PC-9 (cell line): Measurements from ENCODE around the gene FGD6. TPM values are rescaled to one million over a fixed set of nuclear protein-coding genes. Genes with fewer than 3 reads are reported as not detected.
"Not testable (repeated sequence)": the region's sequence is repeated elsewhere in the genome, so short reads cannot be mapped to it uniquely, and the experiment has no call there.

Experiments used
- BruUV-seq: library from RNA; stranded (reverse); fragments of 400-500 nt; replicated peaks from 2 replicates; lab custom pipeline; 2021; lab: Mats Ljungman, UMichigan
- CTCF ChIA-PET: fragments of 300-600 bp; sonication (Branson Sonifier 250); formaldehyde crosslinking; loops from one replicate; lab custom pipeline; 2022; ENCODE audit warnings: antibody characterized with exemption; lab: Charles Lee
- POLR2A ChIA-PET: fragments of 300-600 bp; sonication (Branson Sonifier 250); formaldehyde crosslinking; loops from one replicate; lab custom pipeline; 2022; ENCODE audit warnings: antibody characterized with exemption; ENCODE audit not compliant: unreplicated experiment; lab: Charles Lee
- DNase-seq, 2 experiments: peaks; one replicate each; pipeline versions ENCODE4 v3.0.0 to v3.0.0-alpha.2; 2015 to 2022; ENCODE audit warnings: mixed read lengths in 1 of 2
- H2AFZ ChIP-seq: fragments of 200-600 bp; sonication (generic); 2 replicates; pipeline ENCODE4 v1.8.1; 2017; ENCODE audit warnings: antibody characterized with exemption
- H3F3A ChIP-seq: fragments of 200-600 bp; sonication (generic); 2 replicates; pipeline ENCODE4 v1.8.1; 2017; ENCODE audit warnings: antibody characterized with exemption, mild to moderate bottlenecking, low read depth; ENCODE audit not compliant: insufficient read depth
- H3K27ac ChIP-seq: fragments of 200-600 bp; sonication (generic); 2 replicates; pipeline ENCODE4 v1.6.1; 2016; ENCODE audit warnings: mixed run types
- H3K27me3 ChIP-seq: fragments of 200-600 bp; sonication (generic); 2 replicates; pipeline ENCODE4 v1.6.1; 2016; ENCODE audit warnings: low read depth, mixed run types; ENCODE audit not compliant: insufficient read depth
- H3K36me3 ChIP-seq: fragments of 200-600 bp; sonication (generic); 2 replicates; pipeline ENCODE4 v1.6.1; 2016; ENCODE audit warnings: low read depth, mixed run types
- H3K4me1 ChIP-seq: fragments of 200-600 bp; sonication (generic); replicated peaks from 2 replicates; pipeline ENCODE4 v1.6.1; 2016; ENCODE audit warnings: mixed run types; ENCODE audit not compliant: insufficient read depth
- H3K4me2 ChIP-seq: fragments of 200-600 bp; sonication (generic); 2 replicates; pipeline ENCODE4 v1.6.1; 2017; ENCODE audit warnings: mixed run types
- H3K4me3 ChIP-seq: fragments of 200-600 bp; sonication (generic); 2 replicates; pipeline ENCODE4 v1.6.1; 2016; ENCODE audit warnings: mixed run types
- H3K79me2 ChIP-seq: fragments of 200-600 bp; sonication (generic); 2 replicates; pipeline ENCODE4 v1.6.1; 2017; ENCODE audit warnings: low read depth, mixed run types
- H3K9me2 ChIP-seq: fragments of 200-600 bp; sonication (generic); 2 replicates; pipeline ENCODE4 v1.8.1; 2017; ENCODE audit warnings: mild to moderate bottlenecking; ENCODE audit not compliant: insufficient read depth
- H3K9me3 ChIP-seq: fragments of 200-600 bp; sonication (generic); 2 replicates; pipeline ENCODE4 v1.8.1; 2016; ENCODE audit warnings: low read depth; ENCODE audit not compliant: insufficient read depth
- H4K20me1 ChIP-seq: fragments of 200-600 bp; sonication (generic); 2 replicates; pipeline ENCODE4 v1.8.1; 2017; ENCODE audit not compliant: insufficient read depth
- EZH2 ChIP-seq: fragments of 200-600 bp; sonication (generic); IDR thresholded peaks from 2 replicates; pipeline ENCODE4 v1.8.0; 2017; ENCODE audit warnings: antibody characterized with exemption, low read depth
- intact Hi-C: fragments of 100-400 bp; cut with micrococcal nuclease; formaldehyde crosslinking; loops from one replicate; pipeline ENCODE4 v1.10.0; 2022; ENCODE audit not compliant: unreplicated experiment
- total RNA-seq: library from RNA; stranded (reverse); gene quantifications from 2 replicates; pipeline ENCODE4 v1.2.3, GENCODE V29; 2021
- TF ChIP-seq, protein P1 (sequence below): fragments of 200-600 bp; sonication (generic); conservative IDR thresholded peaks from 2 replicates; pipeline ENCODE4 v1.6.1; 2017; ENCODE audit warnings: mixed run types, antibody characterized with exemption, mild to moderate bottlenecking, moderate library complexity

The FGD6 gene
- total RNA-seq, 1 experiment from 2014 or later = 22.0 TPM

DNA sequence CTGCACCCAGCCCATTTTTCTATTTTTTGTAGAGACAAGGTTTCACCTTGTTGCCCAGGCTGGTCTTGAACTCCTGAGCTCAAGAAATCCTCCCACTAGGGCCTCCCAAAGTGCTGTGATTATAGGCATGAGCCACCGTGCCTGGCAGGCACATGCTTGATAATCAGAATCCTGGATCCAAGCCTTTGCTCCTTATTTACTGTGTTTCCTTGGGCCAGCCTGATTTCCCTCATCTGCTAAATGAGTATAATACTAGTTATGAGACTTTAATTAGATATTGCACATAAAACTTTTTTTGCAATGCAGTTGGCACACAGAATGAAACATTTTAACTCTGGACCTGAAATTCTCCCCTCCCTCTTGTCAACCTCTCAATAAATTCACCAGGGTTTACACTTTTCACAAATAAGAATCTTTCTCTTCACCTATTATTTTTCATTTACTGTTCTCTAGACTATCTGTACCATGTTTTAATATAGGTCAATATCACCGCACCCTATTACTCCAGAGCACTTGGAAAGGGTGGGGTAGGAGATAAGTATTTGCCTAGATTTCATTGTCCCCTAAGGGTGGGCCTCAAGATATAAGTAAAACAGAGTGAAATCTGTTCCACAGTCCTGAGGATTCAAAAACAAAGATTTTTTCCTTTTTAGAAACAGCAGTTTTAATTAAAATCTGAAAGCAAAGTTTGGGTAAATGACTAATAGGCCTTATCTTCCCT lies 74.7 kb downstream of the FGD6 start:
- no peaks in the 10 kb centered on the region for H3F3A ChIP-seq
- intact Hi-C loops = no loop called here
- no peak overlapping the region for H2AFZ ChIP-seq
- no peak overlapping the region for H3K4me2 ChIP-seq
- BruUV-seq = no TSS peak
- no peaks in the 10 kb centered on the region for H3K36me3 ChIP-seq
- no peak overlapping the region for H3K27ac ChIP-seq
- no peak overlapping the region for H3K4me3 ChIP-seq
- CTCF ChIA-PET = no interaction called here
- POLR2A ChIA-PET = no interaction called here
- no peaks in the 10 kb centered on the region for H4K20me1 ChIP-seq
- no peaks in the 10 kb centered on the region for H3K4me1 ChIP-seq
- DNase-seq = no peak
- H3K79me2 ChIP-seq = no peaks in the 10 kb centered on the region
- H3K9me2 ChIP-seq = no peaks in the 10 kb centered on the region
- H3K9me3 ChIP-seq = no peaks in the 10 kb centered on the region
- TF ChIP-seq, protein P1, sequence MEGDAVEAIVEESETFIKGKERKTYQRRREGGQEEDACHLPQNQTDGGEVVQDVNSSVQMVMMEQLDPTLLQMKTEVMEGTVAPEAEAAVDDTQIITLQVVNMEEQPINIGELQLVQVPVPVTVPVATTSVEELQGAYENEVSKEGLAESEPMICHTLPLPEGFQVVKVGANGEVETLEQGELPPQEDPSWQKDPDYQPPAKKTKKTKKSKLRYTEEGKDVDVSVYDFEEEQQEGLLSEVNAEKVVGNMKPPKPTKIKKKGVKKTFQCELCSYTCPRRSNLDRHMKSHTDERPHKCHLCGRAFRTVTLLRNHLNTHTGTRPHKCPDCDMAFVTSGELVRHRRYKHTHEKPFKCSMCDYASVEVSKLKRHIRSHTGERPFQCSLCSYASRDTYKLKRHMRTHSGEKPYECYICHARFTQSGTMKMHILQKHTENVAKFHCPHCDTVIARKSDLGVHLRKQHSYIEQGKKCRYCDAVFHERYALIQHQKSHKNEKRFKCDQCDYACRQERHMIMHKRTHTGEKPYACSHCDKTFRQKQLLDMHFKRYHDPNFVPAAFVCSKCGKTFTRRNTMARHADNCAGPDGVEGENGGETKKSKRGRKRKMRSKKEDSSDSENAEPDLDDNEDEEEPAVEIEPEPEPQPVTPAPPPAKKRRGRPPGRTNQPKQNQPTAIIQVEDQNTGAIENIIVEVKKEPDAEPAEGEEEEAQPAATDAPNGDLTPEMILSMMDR = no peak
- TF ChIP-seq EZH2 = no peak
- H3K27me3 ChIP-seq = no peaks in the 10 kb centered on the region

DNA sequence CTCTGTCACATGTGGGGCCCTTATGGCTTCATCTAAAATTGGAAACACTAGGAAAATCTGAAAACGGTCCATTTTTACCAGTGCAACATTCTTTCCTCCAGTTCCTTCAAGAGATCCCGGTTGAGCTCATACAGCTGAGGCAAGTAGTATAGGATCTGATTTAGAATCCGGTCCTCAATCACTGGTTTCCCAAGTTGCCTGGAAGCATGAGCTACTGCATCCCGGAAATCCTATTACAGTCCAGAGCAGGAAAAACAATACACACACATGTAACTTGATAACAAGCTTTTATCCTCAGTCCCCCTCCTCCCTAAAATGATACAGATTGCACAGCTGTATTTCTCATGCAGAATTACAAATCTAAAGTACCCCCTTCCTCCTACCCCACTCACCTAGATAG lies 76.0 kb downstream of the FGD6 start:
- H3K4me3 ChIP-seq = no peak overlapping the region
- H2AFZ ChIP-seq = no peak overlapping the region
- ChIA-PET CTCF (no interaction called here), POLR2A (interaction anchor here (0.6 kb wide), 1 partner anchor 63 kb away, joined by 7 read pairs; no protein-coding TSS in a partner anchor)
- no peaks in the 10 kb centered on the region for H3K9me3 ChIP-seq
- intact Hi-C loops = no loop called here
- peaks cover 9% of the 10 kb centered on the region; the same call in 1 of the 2 replicates for H3K36me3 ChIP-seq
- DNase-seq = no peak
- no peaks in the 10 kb centered on the region for H4K20me1 ChIP-seq
- TF ChIP-seq, protein P1 = no peak
- no peak for TF ChIP-seq EZH2
- no peaks in the 10 kb centered on the region for H3F3A ChIP-seq
- no peaks in the 10 kb centered on the region for H3K27me3 ChIP-seq
- no TSS peak for BruUV-seq
- H3K9me2 ChIP-seq = no peaks in the 10 kb centered on the region
- no peaks in the 10 kb centered on the region for H3K4me1 ChIP-seq
- H3K79me2 ChIP-seq = no peaks in the 10 kb centered on the region
- H3K27ac ChIP-seq = no peak overlapping the region
- no peak overlapping the region for H3K4me2 ChIP-seq

DNA sequence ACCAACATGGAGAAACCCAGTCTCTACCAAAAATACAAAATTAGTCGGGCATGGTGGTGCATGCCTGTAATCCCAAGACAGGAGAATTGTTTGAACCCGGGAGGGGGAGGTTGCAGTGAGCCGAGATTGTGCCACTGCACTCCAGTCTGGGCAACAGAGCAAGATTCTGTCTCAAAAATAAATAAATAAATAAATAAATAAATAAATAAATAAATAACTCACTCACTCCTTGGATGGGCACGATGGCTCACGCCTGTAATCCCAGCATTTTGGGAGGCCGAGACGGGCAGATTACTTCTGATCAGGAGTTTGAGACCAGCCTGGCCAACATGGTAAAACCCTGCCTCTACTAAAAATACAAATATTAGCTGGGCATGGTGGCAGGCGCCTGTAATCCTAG lies 79.2 kb downstream of the FGD6 start:
- H2AFZ ChIP-seq, POLR2A ChIA-PET, H3K4me1 ChIP-seq, DNase-seq, H3K4me2 ChIP-seq, H3K27ac ChIP-seq, H3K27me3 ChIP-seq, H3K9me3 ChIP-seq, CTCF ChIA-PET, H3F3A ChIP-seq, H3K4me3 ChIP-seq, H4K20me1 ChIP-seq, H3K79me2 ChIP-seq, BruUV-seq, H3K9me2 ChIP-seq: not testable (repeated sequence)
- intact Hi-C loops = loop anchor here (5.0 kb wide), 1 partner anchor 79 kb away; the partner anchor contains the start of genes FGD6 and VEZT
- peaks cover 32% of the 10 kb centered on the region; the same call in 1 of the 2 replicates for H3K36me3 ChIP-seq
